Colonic mucosa (tissue), 4 donors: ENCODE results near the gene MIB1. TPM values are rescaled to one million over a fixed set of nuclear protein-coding genes. Genes with fewer than 3 reads are reported as not detected.

ENCODE experiments used
- DNase-seq: peaks from one replicate; pipeline ENCODE4 v3.0.0-alpha.2; 2020
- H3K27ac ChIP-seq: fragments of 200-600 bp; one replicate; pipeline ENCODE4 v1.8.0; 2021
- H3K27me3 ChIP-seq: fragments of 200-600 bp; one replicate; pipeline ENCODE4 v1.8.0; 2021
- H3K36me3 ChIP-seq: fragments of 200-600 bp; one replicate; pipeline ENCODE4 v1.8.0; 2021
- H3K4me1 ChIP-seq: fragments of 200-600 bp; one replicate; pipeline ENCODE4 v1.8.0; 2021; ENCODE audit warnings: mild to moderate bottlenecking
- H3K4me3 ChIP-seq: fragments of 200-600 bp; one replicate; pipeline ENCODE4 v1.8.0; 2021
- H3K9ac ChIP-seq, 2 donors: one replicate each; pipeline ENCODE4 v1.7.0; 2013; ENCODE audit warnings: control low read depth in 2 of 2, low read depth in 2 of 2, low read length in 2 of 2
- H3K9me3 ChIP-seq: fragments of 200-600 bp; one replicate; pipeline ENCODE4 v1.8.0; 2021
- intact Hi-C: fragments of 100-400 bp; cut with DNase I; formaldehyde crosslinking; loops from one replicate; pipeline ENCODE4 v1.14.1; 2022
- total RNA-seq, 2 donors: library from RNA; stranded (reverse); fragmentation: NEBNext Ultra II Directional in 1 of 2; extraction: Animal tissue kit (Norgen Biotek cat#: 25700) in 1 of 2; gene quantifications; one replicate each; pipeline ENCODE4 v1.2.1, GENCODE V29; 2021
- TF ChIP-seq, protein P1 (sequence below): fragments of 200-600 bp; IDR thresholded peaks from one replicate; pipeline ENCODE4 v1.8.0; 2022; ENCODE audit warnings: antibody characterized with exemption, mild to moderate bottlenecking
- donor health status: healthy.
- donor health status: DM: no; HTN: no; CAD: no.
- donor health status: DM: no; HTN: no; CAD: no.

MIB1 gene
- total RNA-seq, 2 donors from 2014 or later: 23.4 to 39.3 TPM

DNA sequence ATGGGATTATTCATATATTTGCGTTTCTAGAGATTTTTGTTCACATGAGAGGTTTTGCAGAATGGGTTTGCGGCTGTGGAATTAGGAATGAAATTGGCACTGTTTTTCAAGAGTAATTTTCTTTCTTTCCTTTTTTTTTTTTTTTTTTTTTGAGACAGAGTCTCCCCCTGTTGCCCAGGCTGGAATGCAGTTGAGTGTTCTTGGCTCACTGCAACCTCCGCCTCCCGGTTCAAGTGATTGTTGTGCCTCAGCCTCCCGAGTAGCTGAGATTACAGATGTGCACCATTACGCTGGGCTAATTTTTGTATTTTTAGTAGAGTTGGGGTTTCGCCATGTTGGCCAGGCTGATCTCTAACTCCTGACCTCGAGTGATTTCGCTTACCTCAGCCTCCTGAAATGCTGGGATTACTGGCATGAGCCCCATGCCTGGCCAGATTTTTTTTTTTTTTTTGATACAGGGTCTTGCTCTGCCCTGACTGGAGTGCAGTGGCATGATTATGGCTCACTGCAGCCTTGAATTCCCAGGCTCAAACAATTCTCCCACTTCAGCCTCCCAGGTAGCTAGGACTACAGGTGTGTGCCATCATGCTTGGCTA lies 65.3 kb downstream of the MIB1 start:
- Histone ChIP-seq H3K4me1 (no peaks in the 10 kb centered on the region), H3K27ac (no peak overlapping the region), H3K9me3 (no peaks in the 10 kb centered on the region), H3K9ac (no peak overlapping the region), H3K27me3 (no peaks in the 10 kb centered on the region), H3K36me3 (no peaks in the 10 kb centered on the region), H3K4me3 (no peak overlapping the region)
- DNase-seq: no peak
- TF ChIP-seq, protein P1, sequence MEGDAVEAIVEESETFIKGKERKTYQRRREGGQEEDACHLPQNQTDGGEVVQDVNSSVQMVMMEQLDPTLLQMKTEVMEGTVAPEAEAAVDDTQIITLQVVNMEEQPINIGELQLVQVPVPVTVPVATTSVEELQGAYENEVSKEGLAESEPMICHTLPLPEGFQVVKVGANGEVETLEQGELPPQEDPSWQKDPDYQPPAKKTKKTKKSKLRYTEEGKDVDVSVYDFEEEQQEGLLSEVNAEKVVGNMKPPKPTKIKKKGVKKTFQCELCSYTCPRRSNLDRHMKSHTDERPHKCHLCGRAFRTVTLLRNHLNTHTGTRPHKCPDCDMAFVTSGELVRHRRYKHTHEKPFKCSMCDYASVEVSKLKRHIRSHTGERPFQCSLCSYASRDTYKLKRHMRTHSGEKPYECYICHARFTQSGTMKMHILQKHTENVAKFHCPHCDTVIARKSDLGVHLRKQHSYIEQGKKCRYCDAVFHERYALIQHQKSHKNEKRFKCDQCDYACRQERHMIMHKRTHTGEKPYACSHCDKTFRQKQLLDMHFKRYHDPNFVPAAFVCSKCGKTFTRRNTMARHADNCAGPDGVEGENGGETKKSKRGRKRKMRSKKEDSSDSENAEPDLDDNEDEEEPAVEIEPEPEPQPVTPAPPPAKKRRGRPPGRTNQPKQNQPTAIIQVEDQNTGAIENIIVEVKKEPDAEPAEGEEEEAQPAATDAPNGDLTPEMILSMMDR: no peak
- intact Hi-C loops: no loop called here

DNA sequence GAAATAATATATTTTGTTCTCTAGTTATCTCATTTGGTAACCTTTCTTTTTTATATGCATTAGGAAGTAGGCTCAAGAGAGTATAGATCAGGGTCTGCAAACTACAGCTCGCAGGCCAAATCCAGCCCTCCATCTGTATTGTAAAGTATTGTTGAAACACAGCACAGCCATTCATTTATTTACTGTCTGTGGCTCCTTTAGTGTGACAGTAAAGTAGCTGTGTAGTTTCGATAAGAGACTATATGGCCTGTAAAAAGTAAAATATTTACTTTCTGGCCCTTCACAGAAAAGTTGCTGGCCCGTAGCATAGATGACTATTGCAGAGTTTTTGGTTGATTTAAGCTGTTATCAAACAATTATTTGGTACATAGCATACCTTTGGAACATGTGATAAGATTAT lies 67.6 kb downstream of the MIB1 start:
- no peaks in the 10 kb centered on the region for H3K27me3 ChIP-seq
- no peaks in the 10 kb centered on the region for H3K36me3 ChIP-seq
- H3K4me1 ChIP-seq: no peaks in the 10 kb centered on the region
- intact Hi-C loops: no loop called here
- H3K27ac ChIP-seq: no peak overlapping the region
- H3K4me3 ChIP-seq: no peak overlapping the region
- no peak for DNase-seq
- TF ChIP-seq, protein P1: no peak
- no peak overlapping the region for H3K9ac ChIP-seq
- H3K9me3 ChIP-seq: no peaks in the 10 kb centered on the region

DNA sequence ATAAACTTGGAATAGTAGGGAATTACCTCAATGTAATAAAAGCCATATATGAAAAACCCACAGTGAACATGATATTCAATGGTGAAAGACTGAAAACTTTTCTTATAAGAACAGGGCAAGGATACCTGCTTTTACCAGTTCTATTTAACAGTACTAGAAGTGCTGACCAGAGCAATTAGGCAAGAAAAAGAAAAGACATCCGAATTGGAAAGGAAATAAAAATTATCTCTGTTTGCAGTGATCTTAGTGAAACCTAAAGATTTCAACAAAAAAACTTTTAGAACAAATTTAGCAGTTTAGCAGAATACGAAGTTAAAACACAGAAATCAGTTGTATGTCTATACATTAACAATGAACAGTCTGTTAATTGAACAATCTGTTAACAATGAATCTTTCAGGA lies 69.1 kb downstream of the MIB1 start:
- H3K9me3 ChIP-seq: no peaks in the 10 kb centered on the region
- intact Hi-C loops: no loop called here
- no peak overlapping the region for H3K9ac ChIP-seq
- H3K4me1 ChIP-seq: no peaks in the 10 kb centered on the region
- H3K27ac ChIP-seq: no peak overlapping the region
- H3K4me3 ChIP-seq: no peak overlapping the region
- no peak for DNase-seq
- TF ChIP-seq, protein P1: no peak
- H3K36me3 ChIP-seq: no peaks in the 10 kb centered on the region
- no peaks in the 10 kb centered on the region for H3K27me3 ChIP-seq

DNA sequence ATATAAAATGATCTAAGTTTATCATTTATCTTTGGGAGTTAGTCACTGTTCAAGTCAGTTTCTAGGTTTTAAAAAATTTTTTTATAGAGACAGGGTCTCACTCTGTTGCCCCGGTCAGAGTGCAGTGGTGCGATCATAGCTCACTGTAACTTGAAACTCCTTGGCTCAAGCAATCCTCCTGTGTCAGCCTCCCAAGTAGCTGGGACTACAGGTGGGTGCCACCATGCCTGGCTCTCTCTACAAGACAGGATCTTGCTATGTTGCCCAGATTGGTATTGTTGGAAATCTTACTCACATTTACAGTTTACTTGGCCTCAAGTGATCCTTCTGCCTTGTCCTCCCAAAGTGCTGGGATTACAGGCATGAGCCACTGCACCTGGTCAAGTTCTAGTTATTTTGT lies 74.5 kb downstream of the MIB1 start:
- TF ChIP-seq, protein P1: no peak
- no peaks in the 10 kb centered on the region for H3K9me3 ChIP-seq
- H3K27me3 ChIP-seq: no peaks in the 10 kb centered on the region
- intact Hi-C loops: no loop called here
- DNase-seq: no peak
- H3K36me3 ChIP-seq: no peaks in the 10 kb centered on the region
- no peak overlapping the region for H3K9ac ChIP-seq
- H3K27ac ChIP-seq: no peak overlapping the region
- H3K4me3 ChIP-seq: no peak overlapping the region
- no peaks in the 10 kb centered on the region for H3K4me1 ChIP-seq

DNA sequence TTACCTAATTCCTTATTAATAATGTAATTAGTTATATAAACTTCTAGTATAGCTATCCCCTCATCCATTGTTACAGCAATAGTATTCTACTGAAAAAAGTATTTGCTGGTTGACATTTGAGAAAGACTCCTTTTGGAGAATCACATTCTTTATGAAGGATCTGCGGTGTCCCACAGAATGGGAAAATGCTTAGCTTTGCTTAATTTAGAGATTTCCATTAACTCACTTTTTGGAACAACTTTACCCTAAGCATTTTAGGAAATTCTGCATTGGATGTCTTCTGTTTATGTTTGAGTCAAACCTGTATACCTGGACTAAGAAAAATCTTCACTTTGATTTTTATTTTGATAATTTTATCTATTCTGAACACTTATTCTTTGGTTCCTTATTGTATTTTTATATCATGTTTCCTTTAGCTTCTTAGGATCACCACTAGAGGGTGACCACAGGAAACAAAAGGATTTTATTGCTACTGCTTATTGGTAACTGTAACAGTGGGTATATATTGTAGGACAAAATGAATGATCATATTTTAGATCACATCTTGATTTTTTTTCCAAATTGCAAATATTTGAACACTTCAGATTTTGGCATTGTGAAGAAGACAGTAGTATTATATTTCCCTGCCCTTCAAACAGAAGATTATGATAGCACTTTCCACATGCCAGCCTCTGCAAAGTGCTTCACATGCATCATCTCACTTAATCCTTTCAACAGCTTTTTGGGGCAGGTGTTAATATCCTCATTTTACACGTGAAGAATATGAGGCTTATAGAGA lies 79.6 kb downstream of the MIB1 start:
- Histone ChIP-seq H3K27ac (no peak overlapping the region), H3K27me3 (no peaks in the 10 kb centered on the region), H3K4me3 (no peak overlapping the region), H3K9ac (no peak overlapping the region), H3K4me1 (no peaks in the 10 kb centered on the region), H3K36me3 (no peaks in the 10 kb centered on the region), H3K9me3 (no peaks in the 10 kb centered on the region)
- TF ChIP-seq, protein P1: peak; percentile 54
- DNase-seq: no peak
- intact Hi-C loops: no loop called here
